Keratinocyte (primary cell): ENCODE measurements around the gene SREK1IP1.

Source experiments
- CTCF ChIP-seq, 3 experiments: IDR thresholded peaks in 1 of 3; conservative IDR thresholded peaks in 1 of 3; optimal IDR thresholded peaks in 1 of 3; 2 replicates in 2 of 3; 3 replicates in 1 of 3; pipeline versions ENCODE3 to v1.5.1; 2011; ENCODE audit warnings: low read length in 3 of 3, mild to moderate bottlenecking in 3 of 3, moderate library complexity in 2 of 3, control low read depth in 1 of 3, inconsistent platforms in 1 of 3; ENCODE audit not compliant: insufficient read depth in 2 of 3; ENCODE audit errors: extremely low read depth in 1 of 3
- EZH2 ChIP-seq: IDR thresholded peaks from one replicate; pipeline ENCODE4 v1.6.1; 2012; ENCODE audit warnings: inconsistent platforms, mild to moderate bottlenecking, low read length, moderate library complexity

DNA sequence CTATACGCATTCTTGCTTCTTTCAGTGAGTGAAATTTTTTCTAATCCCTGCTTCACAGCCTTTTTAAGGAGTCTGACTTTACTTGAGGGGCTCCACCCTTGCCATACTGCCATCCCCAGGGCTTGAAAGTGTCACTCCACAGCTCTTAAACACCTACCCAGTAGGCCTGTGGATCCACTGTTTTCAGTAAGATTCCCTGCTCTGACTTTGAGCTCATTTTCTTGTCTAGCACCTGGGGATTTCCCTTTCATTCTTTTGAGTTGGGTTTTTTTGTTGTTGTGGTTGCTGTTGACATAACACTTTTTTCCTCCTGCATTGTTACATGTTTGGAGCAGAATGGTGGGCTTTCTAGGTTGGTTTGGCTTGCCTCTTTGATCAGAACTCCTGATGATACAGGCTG, 23.6 kb downstream of the SREK1IP1 start:
- TF ChIP-seq CTCF (optimal IDR thresholded peaks at IDR 0.05 in 1 of 3, IDR thresholded peaks at IDR 0.05 in 1 of 3, conservative IDR thresholded peaks at IDR 0.05 in 1 of 3; ENCODE audit: extremely low read depth in 1 of 3, insufficient read depth in 2 of 3, low read length in 3 of 3) (no peak), EZH2 (no peak)
